Activated T-helper 17 cell treated with anti-CD3 and anti-CD28 coated beads, Interleukin-2, amount 50 U/mL, for 72 hours (primary cell): ENCODE measurements around the gene TSPAN4. TPM values are rescaled to one million over a fixed set of nuclear protein-coding genes. Genes with fewer than 3 reads are reported as not detected.

Experiments used
- ATAC-seq: fragments of 150-1000 bp; cut with Tn5 transposase; replicated peaks from 2 replicates; pipeline ENCODE4 v1.10.0; 2021; ENCODE audit warnings: mild to moderate bottlenecking, moderate library complexity
- H3K27ac Mint-ChIP-seq: one replicate; pipeline ENCODE4 v1.8.0; 2022; ENCODE audit warnings: mixed read lengths
- H3K27me3 Mint-ChIP-seq: one replicate; pipeline ENCODE4 v1.8.0; 2022; ENCODE audit warnings: mixed read lengths
- H3K36me3 Mint-ChIP-seq: one replicate; pipeline ENCODE4 v1.8.0; 2022; ENCODE audit warnings: low read depth, mild to moderate bottlenecking, mixed read lengths
- H3K4me1 Mint-ChIP-seq: one replicate; pipeline ENCODE4 v1.8.0; 2022; ENCODE audit warnings: mixed read lengths
- H3K4me3 Mint-ChIP-seq: one replicate; pipeline ENCODE4 v1.8.0; 2022; ENCODE audit warnings: mild to moderate bottlenecking, mixed read lengths
- H3K9me3 Mint-ChIP-seq: one replicate; pipeline ENCODE4 v1.8.0; 2022; ENCODE audit warnings: mixed read lengths
- total RNA-seq, 2 donors: library from RNA; stranded (reverse); gene quantifications; one replicate each; pipeline ENCODE4 v1.2.3, GENCODE V29; 2022

The TSPAN4 gene
- total RNA-seq, 2 donors from 2014 or later, result 6.0 to 11.2 TPM

- Mint-ChIP-seq H3K27me3 (no peaks in the 10 kb centered on the region), H3K4me3 (no peak overlapping the region), H3K9me3 (no peaks in the 10 kb centered on the region), H3K4me1 (peaks cover 6% of the 10 kb centered on the region), H3K27ac (no peak overlapping the region), H3K36me3 (peaks cover 59% of the 10 kb centered on the region)
- ATAC-seq, result no peak
Measured at GRCh38 chr11:813456-814096, 29.1 kb upstream of the TSPAN4 start.

GRCh38 chr11:815675-816432 lies 26.8 kb upstream of the TSPAN4 start:
- no peaks in the 10 kb centered on the region for H3K9me3 Mint-ChIP-seq
- no peaks in the 10 kb centered on the region for H3K27me3 Mint-ChIP-seq
- ATAC-seq, result no peak
- H3K36me3 Mint-ChIP-seq, result peaks cover 39% of the 10 kb centered on the region
- no peak overlapping the region for H3K27ac Mint-ChIP-seq
- no peak overlapping the region for H3K4me3 Mint-ChIP-seq
- peaks cover 6% of the 10 kb centered on the region for H3K4me1 Mint-ChIP-seq

GRCh38 chr11:816433-816779 lies 26.2 kb upstream of the TSPAN4 start:
- Mint-ChIP-seq H3K9me3 (no peaks in the 10 kb centered on the region), H3K36me3 (peaks cover 33% of the 10 kb centered on the region), H3K4me1 (peaks cover under 1% of the 10 kb centered on the region), H3K27ac (no peak overlapping the region), H3K27me3 (no peaks in the 10 kb centered on the region), H3K4me3 (no peak overlapping the region)
- no peak for ATAC-seq

DNA sequence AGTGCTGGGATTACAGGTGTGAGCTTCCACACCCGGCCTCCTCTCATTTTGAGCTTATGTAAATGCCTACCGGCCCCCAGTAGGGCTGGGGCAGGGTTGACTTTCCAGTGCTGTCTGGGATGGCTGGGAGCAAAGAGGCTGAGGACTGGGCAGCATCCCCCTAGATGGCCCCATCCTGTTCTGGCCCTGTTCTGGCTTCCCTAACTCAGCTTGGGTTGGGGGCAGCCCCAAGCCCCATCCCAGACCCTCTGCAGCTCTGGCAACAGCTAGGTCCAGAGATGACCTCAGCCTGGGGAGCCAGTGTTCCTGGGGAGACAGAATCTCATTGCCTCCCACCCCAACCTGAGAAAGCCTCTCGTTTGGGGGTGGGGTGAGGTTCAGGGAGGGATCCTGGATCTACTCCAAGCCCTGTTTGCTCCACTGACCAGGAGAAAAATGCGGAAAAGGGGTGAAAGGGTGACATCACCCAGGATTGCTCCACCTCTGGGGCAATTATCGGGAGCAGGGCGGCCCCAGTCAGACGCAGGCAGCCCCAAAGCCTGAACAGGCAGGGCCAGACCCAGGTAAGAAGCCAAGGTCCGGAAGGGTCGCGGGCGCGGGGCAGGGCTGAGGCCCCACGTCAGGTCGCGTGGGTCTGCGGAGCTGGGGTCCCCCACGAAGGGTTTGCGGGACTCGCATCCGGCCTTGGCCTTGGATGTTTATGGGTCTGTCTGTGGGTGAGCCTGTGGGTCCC lies 24.1 kb upstream of the TSPAN4 start, which contains the start of gene PNPLA2:
Gene PNPLA2 (plus strand): TSS at position 519 of the 733 bp plus-strand sequence. CDS start 805 bp downstream, outside the sequence.
- H3K27ac Mint-ChIP-seq, result peak within 1 kb of the TSS; percentile 52

GRCh38 chr11:819129-819931 lies 23.3 kb upstream of the TSPAN4 start:
- no peaks in the 10 kb centered on the region for H3K4me1 Mint-ChIP-seq
- peak overlapping the region; percentile 71 for H3K4me3 Mint-ChIP-seq
- ATAC-seq, result peak; percentile 88
- no peaks in the 10 kb centered on the region for H3K27me3 Mint-ChIP-seq
- H3K27ac Mint-ChIP-seq, result no peak overlapping the region
- peaks cover 13% of the 10 kb centered on the region for H3K36me3 Mint-ChIP-seq
- no peaks in the 10 kb centered on the region for H3K9me3 Mint-ChIP-seq

More for the DNA sequence above, 24.1 kb upstream of the TSPAN4 start, which contains the start of gene PNPLA2:
- Mint-ChIP-seq H3K4me3 (peak within 1 kb of the TSS; percentile 71), H3K36me3 (peaks cover 21% of the 10 kb centered on the region), H3K27me3 (no peaks in the 10 kb centered on the region), H3K9me3 (no peaks in the 10 kb centered on the region), H3K4me1 (no peaks in the 10 kb centered on the region)
- no peak for ATAC-seq

- peaks cover 11% of the 10 kb centered on the region for H3K36me3 Mint-ChIP-seq
- no peaks in the 10 kb centered on the region for H3K4me1 Mint-ChIP-seq
- peak overlapping the region; percentile 43 for H3K27ac Mint-ChIP-seq
- peak overlapping the region; percentile 71 for H3K4me3 Mint-ChIP-seq
- no peaks in the 10 kb centered on the region for H3K9me3 Mint-ChIP-seq
- H3K27me3 Mint-ChIP-seq, result no peaks in the 10 kb centered on the region
- ATAC-seq, result peak; percentile 78
Measured at GRCh38 chr11:819943-820649, 22.6 kb upstream of the TSPAN4 start.

GRCh38 chr11:820655-821511 lies 21.8 kb upstream of the TSPAN4 start:
- H3K4me1 Mint-ChIP-seq, result no peaks in the 10 kb centered on the region
- H3K4me3 Mint-ChIP-seq, result peak overlapping the region; percentile 71
- peak overlapping the region; percentile 43 for H3K27ac Mint-ChIP-seq
- no peaks in the 10 kb centered on the region for H3K9me3 Mint-ChIP-seq
- H3K27me3 Mint-ChIP-seq, result no peaks in the 10 kb centered on the region
- no peak for ATAC-seq
- H3K36me3 Mint-ChIP-seq, result peaks cover 16% of the 10 kb centered on the region

DNA sequence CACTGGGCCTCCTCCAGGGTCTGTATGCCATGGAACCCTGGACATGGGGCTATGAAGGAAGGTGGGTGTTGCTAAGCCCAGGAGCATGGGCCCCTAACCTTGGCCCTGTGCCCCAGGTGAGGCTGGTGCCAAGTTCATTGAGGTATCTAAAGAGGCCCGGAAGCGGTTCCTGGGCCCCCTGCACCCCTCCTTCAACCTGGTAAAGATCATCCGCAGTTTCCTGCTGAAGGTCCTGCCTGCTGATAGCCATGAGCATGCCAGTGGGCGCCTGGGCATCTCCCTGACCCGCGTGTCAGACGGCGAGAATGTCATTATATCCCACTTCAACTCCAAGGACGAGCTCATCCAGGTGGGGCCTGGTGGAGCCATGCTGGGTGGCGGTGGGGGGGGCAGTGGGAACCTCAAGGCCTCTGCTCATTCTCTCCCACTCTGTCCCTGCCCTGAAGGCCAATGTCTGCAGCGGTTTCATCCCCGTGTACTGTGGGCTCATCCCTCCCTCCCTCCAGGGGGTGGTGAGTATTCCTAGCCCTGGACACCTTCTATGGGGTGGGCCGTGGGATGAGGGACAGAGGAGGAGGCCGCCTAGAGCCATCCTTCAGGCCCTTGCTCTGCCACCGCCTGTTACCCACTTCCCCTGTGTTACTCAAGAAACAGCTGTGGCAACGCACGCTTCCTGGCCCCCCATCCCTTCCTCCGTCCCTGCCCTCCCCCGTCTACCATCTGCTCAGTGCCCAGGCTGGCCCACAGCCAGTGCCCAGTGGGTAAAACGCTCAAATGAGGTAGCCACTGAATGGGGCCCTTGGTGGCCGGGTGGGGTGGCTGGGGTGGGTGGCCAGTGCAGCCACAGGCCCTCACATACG lies 20.9 kb upstream of the TSPAN4 start:
- Mint-ChIP-seq H3K4me1 (no peaks in the 10 kb centered on the region), H3K4me3 (peak overlapping the region; percentile 71), H3K36me3 (peaks cover 16% of the 10 kb centered on the region), H3K9me3 (no peaks in the 10 kb centered on the region), H3K27me3 (no peaks in the 10 kb centered on the region), H3K27ac (no peak overlapping the region)
- no peak for ATAC-seq

- peaks cover 4% of the 10 kb centered on the region for H3K27me3 Mint-ChIP-seq
- H3K9me3 Mint-ChIP-seq, result no peaks in the 10 kb centered on the region
- no peak overlapping the region for H3K27ac Mint-ChIP-seq
- peaks cover 6% of the 10 kb centered on the region for H3K4me1 Mint-ChIP-seq
- ATAC-seq, result no peak
- H3K36me3 Mint-ChIP-seq, result peaks cover 16% of the 10 kb centered on the region
- no peak overlapping the region for H3K4me3 Mint-ChIP-seq
Measured at GRCh38 chr11:823441-824291, 19.0 kb upstream of the TSPAN4 start.

DNA sequence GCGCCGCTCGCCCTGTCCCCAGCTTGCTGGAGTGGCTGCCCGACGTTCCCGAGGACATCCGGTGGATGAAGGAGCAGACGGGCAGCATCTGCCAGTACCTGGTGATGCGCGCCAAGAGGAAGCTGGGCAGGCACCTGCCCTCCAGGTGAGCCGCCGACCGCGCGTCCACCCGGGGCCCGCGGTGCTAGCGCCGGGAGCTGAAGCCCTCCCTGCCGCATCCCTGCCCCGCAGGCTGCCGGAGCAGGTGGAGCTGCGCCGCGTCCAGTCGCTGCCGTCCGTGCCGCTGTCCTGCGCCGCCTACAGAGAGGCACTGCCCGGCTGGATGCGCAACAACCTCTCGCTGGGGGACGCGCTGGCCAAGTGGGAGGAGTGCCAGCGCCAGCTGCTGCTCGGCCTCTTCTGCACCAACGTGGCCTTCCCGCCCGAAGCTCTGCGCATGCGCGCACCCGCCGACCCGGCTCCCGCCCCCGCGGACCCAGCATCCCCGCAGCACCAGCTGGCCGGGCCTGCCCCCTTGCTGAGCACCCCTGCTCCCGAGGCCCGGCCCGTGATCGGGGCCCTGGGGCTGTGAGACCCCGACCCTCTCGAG lies 18.3 kb upstream of the TSPAN4 start:
- Mint-ChIP-seq H3K4me1 (peaks cover 6% of the 10 kb centered on the region), H3K4me3 (no peak overlapping the region), H3K27me3 (peaks cover 4% of the 10 kb centered on the region), H3K9me3 (no peaks in the 10 kb centered on the region), H3K36me3 (peaks cover 16% of the 10 kb centered on the region), H3K27ac (no peak overlapping the region)
- no peak for ATAC-seq

- no peak overlapping the region for H3K4me3 Mint-ChIP-seq
- H3K27me3 Mint-ChIP-seq, result peaks cover 4% of the 10 kb centered on the region
- H3K36me3 Mint-ChIP-seq, result peaks cover 16% of the 10 kb centered on the region
- H3K27ac Mint-ChIP-seq, result no peak overlapping the region
- no peaks in the 10 kb centered on the region for H3K9me3 Mint-ChIP-seq
- H3K4me1 Mint-ChIP-seq, result peaks cover 6% of the 10 kb centered on the region
- no peak for ATAC-seq
Measured at GRCh38 chr11:824942-825341, 17.7 kb upstream of the TSPAN4 start.
